Inflammatory macrophage treated with lipopolysaccharide for 1 hour (primary cell): ENCODE measurements around the gene LAMC1.

Experiments used
- DNase-seq, 2 donors: peaks; one replicate each; pipeline ENCODE4 v3.0.0-alpha.2; 2020 to 2022

LAMC1 gene

GRCh38 chr1:183152180-183152579, 129.0 kb downstream of the LAMC1 start:
- DNase-seq: no peak

GRCh38 chr1:183155939-183156338, 132.7 kb downstream of the LAMC1 start:
- no peak for DNase-seq

GRCh38 chr1:183159960-183160359, 136.7 kb downstream of the LAMC1 start:
- no peak for DNase-seq

GRCh38 chr1:183161391-183161790, 138.2 kb downstream of the LAMC1 start:
- no peak for DNase-seq

GRCh38 chr1:183163316-183163715, 140.1 kb downstream of the LAMC1 start:
- no peak for DNase-seq

- no peak for DNase-seq
Observed at GRCh38 chr1:183164340-183164739, 141.1 kb downstream of the LAMC1 start.

- no peak for DNase-seq
Observed at GRCh38 chr1:183164963-183165362, 141.7 kb downstream of the LAMC1 start.

- no peak for DNase-seq
Observed at GRCh38 chr1:183165456-183165855, 142.2 kb downstream of the LAMC1 start.

- DNase-seq: peak; percentile 8 to 42
Observed at GRCh38 chr1:183166454-183166853, 143.2 kb downstream of the LAMC1 start.

GRCh38 chr1:183167676-183168075, 144.5 kb downstream of the LAMC1 start:
- DNase-seq: no peak

GRCh38 chr1:183168308-183168707, 145.1 kb downstream of the LAMC1 start:
- no peak for DNase-seq

GRCh38 chr1:183173828-183174227, 150.6 kb downstream of the LAMC1 start:
- no peak for DNase-seq

GRCh38 chr1:183175631-183176030, 152.4 kb downstream of the LAMC1 start:
- no peak for DNase-seq

GRCh38 chr1:183178545-183178944, 155.3 kb downstream of the LAMC1 start:
- no peak for DNase-seq

GRCh38 chr1:183179033-183179432, 155.8 kb downstream of the LAMC1 start:
- no peak for DNase-seq

- DNase-seq: no peak
Observed at GRCh38 chr1:183180218-183180617, 157.0 kb downstream of the LAMC1 start.

GRCh38 chr1:183180634-183181056, 157.4 kb downstream of the LAMC1 start:
- peak; percentile 23 to 48 for DNase-seq

- no peak for DNase-seq
Observed at GRCh38 chr1:183185941-183186490, 162.8 kb downstream of the LAMC1 start, which contains the start of gene LAMC2. Gene LAMC2, plus strand, starts transcription at chr1:183186264. Its CDS starts 89 bp downstream, at chr1:183186353.

GRCh38 chr1:183186841-183187240, 163.6 kb downstream of the LAMC1 start:
- DNase-seq: no peak

- DNase-seq: no peak
Observed at GRCh38 chr1:183188240-183188639, 165.0 kb downstream of the LAMC1 start.

- DNase-seq: peak in 1 of 2 donors; percentile 25
Observed at GRCh38 chr1:183191833-183192232, 168.6 kb downstream of the LAMC1 start.

GRCh38 chr1:183193963-183194525, 170.8 kb downstream of the LAMC1 start:
- DNase-seq: no peak

- DNase-seq: no peak
Observed at GRCh38 chr1:183194527-183195141, 171.4 kb downstream of the LAMC1 start.

GRCh38 chr1:183195142-183195574, 171.9 kb downstream of the LAMC1 start:
- DNase-seq: no peak
